SU-DHL-6 (cell line): Measurements from ENCODE around the gene APOBR.

Experiments used
- CTCF ChIP-seq: fragments of 200-600 bp; sonication (generic); IDR thresholded peaks from one replicate; pipeline ENCODE4 v1.5.1; 2017; ENCODE audit warnings: antibody characterized with exemption, mild to moderate bottlenecking, low read length, moderate library complexity; ENCODE audit not compliant: insufficient read depth, poor library complexity, severe bottlenecking
- EZH2phosphoT487 ChIP-seq: fragments of 200-600 bp; sonication (generic), shearing (Covaris generic); conservative IDR thresholded peaks from 2 replicates; pipeline ENCODE4 v1.6.1; 2018; ENCODE audit warnings: mild to moderate bottlenecking, antibody characterized with exemption, low read length, moderate library complexity, mixed read lengths

GRCh38 chr16:28543072-28543471, 48.6 kb downstream of the APOBR start:
- TF ChIP-seq CTCF: no peak
- no peak for TF ChIP-seq EZH2phosphoT487
